Stimulated activated CD8-positive, alpha-beta memory T cell treated with anti-CD3 and anti-CD28 coated beads, Interleukin-12 subunit alpha, Interleukin-12 subunit beta, amount 100 ng/mL, for 1 hour (primary cell): Measurements from ENCODE around the gene POTEC.
"Not testable (repeated sequence)": the region's sequence is repeated elsewhere in the genome, so short reads cannot be mapped to it uniquely, and the experiment has no call there.

Experiments used
- DNase-seq: peaks from one replicate; pipeline ENCODE4 v3.0.0-alpha.2; 2020; ENCODE audit warnings: low read depth

The POTEC gene

DNA sequence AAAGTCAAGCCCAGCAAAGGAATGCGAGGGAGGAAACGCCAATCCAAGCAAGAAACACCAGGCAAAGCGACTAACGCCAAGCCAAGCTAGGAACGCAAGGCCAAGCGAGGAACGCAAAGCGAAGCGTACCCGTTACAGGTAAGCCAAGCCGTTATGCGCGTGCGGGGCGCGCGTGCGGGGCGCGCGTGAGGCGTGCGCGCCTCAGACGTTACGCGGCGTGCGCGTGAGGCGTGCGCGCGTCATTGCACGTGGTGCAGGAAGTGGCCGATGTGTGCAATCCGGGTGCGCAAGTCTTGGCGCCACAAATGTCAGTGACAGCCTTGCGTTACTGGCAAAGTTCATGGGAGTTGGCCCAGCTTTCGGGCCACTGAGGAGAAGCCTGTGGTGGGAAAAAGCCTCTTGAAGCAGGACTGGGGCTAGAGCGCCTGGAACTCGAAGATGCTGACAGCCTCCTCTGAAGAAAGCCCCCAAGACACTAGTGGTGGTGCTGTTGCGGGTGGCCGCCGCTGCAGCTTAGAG, at the start of gene POTEC:
TSS of gene POTEC (minus strand) at position 155 of the 519 bp plus-strand sequence. CDS start 454 bp downstream, outside the sequence.
- DNase-seq = not testable (repeated sequence)

DNA sequence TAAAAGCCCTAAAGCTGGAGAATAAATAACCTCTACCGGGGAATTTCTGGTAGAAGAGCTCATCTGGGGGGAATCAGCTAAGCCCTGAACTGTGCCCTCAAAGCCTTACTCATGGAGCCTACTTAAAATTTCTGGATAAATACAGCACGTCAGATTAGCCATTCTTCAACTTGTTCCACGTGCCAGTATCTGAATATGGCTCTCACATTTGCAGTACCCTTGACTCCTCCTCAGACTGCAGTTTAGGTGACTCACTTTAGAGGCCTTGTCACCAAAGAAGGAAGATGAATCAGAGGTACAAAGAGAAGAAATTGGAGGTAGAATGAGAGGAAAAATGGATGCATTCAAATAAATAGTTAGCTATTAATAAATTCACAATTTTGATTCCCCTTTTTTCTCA, 34.6 kb upstream of the POTEC start:
- no peak for DNase-seq

DNA sequence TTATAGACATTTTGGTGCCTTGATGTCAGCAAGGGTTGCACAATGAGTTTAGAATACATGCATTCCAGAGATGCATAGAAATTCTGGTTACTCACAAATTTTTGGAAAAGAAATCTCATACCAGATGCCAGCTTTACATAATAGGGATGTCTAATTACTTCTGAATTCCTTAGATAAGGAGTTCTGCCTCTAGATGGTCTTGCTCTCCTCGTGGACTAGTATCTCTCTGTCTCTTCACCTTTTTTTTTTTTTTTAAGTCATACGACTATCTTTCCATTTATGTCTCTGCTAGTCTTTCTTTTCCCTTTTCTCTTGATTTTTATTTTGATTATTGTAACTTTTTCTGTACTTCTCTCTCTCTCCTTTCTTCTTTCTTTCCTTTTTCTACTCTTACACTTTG, 16.1 kb upstream of the POTEC start:
- not testable (repeated sequence) for DNase-seq

DNA sequence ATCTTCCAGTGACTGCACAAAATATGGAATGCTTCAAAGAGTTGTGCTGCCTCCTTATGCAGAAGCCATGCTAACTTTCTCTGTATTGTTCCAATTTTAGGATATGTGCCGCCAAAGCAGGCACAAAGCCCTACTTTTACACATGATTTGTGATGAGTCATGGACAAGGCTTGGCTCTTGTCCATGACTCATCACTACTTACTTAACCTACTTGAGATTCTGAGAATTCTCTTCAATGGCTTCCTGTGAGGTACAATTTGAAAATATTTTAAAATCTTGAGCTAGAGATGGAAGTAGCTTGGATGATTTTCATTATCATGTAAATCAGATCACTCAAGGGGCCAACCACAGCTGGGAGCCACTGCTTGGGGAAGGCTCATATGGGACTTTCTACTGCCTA, 11.7 kb downstream of the POTEC start:
- DNase-seq = not testable (repeated sequence)

DNA sequence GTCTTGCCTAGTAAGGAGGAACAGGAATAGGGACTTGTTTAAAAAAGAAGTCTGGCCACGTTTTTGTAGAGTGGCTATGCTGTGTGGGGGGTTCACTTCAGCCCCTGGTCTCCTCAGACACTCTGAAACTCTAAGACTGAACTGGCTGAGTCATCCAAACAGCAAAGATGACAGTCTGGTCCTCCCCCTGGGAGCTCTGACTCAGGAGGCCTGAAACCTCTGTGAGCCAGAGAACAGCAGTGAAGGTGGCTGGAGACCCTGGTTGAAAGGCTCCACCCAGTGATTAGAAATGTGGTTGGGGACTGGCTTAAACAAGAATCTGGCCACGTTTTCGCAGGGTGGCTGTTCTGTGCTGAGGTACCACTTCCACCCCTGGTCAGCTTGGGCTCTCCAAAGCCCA, 32.7 kb downstream of the POTEC start:
- DNase-seq = not testable (repeated sequence)

DNA sequence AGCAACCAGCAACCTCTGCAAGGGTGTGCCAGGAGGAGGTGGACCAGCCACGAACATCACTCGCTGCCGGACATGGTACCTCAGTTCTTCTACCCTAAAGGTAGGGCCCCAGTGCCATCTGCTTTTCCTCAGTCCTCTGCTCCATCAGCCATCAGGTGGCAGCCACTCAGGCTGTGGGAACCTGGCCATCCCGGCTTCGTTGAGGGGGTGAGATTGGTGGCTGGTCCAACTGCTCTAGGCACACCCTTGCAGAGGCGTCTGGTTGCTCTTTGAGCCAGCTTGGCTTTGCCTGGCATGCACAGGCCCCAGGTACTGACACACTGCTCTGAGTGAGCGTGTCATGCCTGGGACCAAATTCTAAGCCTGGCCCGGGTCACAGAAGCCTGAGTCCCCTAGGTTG, 39.7 kb downstream of the POTEC start:
- DNase-seq = not testable (repeated sequence)

DNA sequence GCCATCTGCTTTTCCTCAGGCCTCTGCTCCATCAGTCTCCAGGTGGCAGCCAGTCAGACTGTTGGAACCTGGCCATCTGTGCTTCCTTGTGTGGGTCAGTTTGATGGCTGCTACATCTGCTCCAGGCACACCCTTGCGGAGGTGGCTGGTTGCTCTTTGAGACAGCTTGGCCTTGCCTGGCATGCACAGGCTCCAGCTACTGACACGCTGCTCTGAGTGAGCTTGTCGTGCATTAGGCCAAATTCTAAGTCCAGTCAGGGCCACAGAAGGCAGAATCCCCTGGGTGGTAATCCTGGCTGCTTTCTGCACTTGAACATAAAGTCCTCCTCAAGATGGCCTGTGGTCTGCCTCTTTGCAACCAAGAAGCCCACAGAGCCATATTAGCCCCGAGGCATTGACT, 41.5 kb downstream of the POTEC start:
- not testable (repeated sequence) for DNase-seq

DNA sequence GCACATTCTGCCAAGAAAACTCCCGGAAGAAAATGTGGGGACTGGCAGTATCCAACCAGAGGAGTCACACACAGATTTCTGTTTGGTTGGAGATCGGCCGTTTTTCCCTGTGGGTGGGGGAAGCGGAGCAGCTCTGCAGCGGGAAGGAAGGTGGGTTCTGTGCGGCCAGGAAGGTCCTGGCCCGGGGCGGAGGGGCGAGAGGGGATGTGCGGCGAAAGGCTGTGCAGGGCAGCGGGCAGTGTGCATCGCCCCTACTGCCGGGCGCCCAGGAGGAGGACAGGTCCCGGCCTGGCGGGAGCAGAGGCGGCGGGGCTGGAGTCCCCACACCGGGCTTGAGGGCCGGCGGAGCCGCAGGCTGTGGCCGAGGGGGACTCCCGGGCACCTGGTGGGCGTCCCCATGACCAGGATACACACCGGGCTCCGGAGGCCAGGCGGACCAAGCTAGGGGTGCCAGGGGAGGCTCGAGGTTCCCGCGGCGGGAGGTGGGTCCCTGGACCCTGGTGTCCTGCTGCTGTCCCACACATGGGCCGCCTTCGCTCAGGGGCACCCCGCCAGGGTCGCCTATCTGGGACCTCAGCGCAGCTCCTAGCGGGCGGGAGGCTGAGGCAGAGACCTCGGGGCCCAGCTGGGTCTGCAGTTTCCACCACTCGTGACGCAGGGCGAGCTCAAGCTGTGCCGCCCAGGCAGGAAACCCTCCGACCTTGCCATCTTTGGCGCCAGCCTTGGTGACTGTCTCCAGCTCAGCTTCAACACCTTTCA, 54.0 kb downstream of the POTEC start:
- not testable (repeated sequence) for DNase-seq

DNA sequence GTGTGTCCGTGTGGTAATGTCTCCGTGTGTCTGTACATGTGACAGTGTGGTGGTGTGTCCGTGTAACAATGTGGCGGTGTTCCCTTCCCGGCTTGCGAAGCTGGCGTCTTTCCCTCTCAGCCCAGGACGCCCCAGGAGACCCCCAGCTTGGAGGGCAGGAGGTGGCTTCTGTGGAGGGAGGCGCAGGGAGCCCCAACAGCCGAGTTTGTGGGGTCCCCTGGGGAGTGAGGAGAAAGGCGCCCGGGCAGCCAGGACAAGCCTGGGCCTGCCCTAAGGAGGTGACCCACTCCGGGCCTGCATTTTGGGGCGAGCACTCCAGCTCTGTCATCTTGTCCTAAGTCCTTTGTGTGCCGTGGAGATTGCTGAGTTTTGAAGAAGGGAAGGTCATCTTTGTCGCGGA, 54.6 kb downstream of the POTEC start:
- not testable (repeated sequence) for DNase-seq

DNA sequence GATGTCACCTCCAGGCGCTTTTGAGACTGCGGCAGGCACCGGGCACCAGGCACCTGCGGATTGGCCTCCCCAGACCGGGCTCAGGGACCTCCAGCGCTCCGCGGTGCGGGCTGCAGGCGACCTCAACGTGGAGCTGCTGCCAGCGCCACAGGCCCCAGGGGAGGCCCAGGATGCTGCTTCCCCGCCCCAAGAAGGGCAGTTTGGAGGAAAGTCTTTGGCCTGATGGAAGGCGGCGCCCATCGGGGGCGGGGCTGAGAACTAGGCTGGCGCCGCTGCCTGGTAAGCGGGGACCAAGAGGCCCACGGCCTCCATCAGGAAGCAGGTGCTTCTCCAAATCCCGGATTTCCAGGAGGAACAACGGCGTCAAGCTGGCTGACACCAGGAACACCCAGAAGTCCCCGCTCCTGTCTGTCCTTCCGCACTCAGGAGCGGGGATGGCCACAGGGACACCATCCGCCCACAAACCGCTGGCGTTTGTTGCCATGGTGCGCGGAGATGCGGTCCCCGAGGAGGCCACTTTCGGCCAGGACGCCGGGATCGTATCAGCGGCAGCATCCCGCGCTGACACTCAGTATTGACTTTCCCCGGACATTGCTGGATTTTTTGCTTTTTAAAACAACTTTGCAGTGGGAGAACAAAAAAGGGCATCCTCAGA, 56.3 kb downstream of the POTEC start:
- DNase-seq = not testable (repeated sequence)

DNA sequence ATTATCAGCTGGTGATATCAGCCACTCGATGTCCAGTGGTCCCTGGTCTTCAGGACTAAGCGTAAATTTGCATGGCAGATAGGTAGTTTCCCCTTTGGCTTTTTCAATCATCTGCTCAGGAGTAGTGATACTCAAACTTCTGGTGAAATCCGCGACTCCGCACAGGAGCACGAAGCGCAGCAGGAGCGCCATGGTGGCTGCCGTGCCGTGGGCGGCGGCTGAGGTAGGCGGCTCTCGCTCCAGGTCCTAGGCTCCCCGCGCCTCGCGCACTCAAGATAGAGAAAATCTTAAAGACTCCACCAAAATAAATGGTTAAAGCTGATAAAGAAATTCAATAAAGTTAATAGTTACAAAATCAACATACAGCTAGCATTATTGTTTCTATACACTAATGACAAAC, 64.3 kb downstream of the POTEC start:
- DNase-seq = not testable (repeated sequence)

DNA sequence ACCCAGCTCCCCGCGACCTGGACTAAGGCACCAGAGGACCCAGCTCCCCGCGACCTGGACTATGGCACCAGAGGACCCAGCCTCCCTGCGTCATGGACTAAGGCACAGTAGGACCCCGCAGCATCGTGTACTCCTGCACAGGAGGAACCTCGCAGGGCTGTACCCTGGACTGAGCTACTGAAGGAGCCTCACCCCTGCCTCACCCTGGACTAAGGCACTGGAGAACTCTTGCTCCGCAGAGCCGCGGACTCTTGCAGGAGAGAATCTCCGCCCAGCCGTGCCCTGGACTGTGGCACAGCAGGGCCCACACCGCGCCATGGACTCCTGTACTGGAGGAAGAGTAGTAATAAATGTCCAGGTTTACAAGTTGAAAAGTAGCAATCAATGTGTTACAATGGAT, 67.9 kb downstream of the POTEC start:
- not testable (repeated sequence) for DNase-seq

DNA sequence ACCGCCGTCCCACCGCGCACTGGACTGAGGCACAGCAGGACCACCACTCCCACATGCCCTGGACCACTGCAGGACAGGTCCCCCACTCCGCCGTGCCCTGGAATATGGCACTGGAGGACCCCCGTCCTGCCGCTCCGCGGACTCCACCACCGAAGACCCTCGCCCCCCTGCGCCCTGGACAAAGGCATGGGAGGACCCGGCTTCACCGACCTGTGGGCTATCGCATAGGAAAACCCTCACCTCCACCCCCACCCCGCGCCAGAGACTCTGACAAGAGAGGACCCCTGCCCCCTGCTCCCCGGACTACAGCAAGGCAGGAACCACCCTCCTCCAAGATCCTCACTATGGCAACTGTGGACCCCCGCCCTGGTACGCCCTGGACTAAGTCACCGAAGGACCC, 68.6 kb downstream of the POTEC start:
- DNase-seq = not testable (repeated sequence)

DNA sequence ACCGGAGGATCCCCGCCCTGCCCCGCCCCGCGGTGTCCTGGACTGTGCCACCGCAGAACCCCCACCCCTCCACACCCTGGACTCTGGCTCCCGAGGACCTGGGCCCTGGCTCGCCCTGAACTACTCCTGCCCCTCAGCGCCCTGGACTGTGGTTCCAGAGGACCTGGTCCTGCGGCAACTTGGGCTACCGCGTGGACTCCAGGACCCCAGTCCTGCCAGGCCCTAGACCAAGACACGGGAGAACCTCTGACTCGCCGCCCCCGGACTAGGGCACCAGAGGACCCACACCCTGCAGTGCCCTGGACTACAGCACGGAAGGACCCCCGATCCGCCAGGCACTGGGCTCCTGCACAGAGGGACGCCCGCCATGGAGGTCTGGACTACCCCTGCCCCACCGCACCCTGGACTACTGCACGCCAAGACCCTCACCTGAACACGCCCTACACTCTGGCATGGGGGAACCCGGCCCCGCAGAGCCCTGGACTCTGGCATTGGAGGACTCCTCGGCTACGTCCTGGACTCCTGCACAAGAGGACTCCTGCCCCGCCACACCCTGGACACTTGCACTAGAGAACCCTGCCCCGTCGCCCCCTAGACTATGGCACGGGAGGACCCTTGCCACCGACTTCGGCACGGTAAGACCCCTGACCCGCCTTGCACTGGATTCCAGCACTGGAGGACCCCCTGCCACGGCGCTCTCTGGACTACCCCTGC, 69.2 kb downstream of the POTEC start:
- DNase-seq = not testable (repeated sequence)

DNA sequence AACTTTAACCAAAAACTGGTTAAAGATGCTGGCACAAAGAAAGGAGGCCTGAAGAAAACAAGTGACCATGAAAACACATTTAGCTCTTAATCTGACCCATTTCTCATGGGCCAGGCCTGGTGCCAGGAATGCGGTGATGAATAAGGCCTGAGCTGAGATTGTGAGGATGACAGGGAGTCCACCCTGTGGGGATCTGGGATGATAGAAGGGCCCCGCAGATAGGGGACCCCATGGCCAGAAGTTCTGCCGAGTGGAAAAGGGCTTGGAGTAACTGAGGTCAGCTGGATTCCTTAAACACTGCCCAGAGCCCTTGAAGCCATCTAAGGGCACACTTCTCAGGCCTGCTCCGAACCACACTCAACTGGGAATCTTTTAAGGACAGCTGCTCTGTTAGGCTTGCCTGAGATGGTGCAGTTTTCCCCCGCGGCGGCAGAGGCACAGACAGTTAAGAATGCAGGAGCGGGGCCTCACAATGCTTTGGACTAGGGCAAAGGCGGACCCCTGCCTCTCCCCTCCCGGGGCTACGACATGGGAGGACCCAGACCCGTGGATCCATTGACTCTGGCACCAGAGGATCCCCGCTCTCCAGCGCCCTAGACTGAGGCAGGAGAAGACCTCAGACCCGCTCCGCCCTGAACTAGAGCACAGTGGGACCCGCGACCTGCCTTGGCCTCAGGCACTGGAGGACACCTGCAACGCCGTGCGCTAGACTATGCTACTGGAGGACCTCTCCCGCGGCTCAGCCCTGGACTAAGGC, 70.0 kb downstream of the POTEC start:
- DNase-seq = not testable (repeated sequence)

DNA sequence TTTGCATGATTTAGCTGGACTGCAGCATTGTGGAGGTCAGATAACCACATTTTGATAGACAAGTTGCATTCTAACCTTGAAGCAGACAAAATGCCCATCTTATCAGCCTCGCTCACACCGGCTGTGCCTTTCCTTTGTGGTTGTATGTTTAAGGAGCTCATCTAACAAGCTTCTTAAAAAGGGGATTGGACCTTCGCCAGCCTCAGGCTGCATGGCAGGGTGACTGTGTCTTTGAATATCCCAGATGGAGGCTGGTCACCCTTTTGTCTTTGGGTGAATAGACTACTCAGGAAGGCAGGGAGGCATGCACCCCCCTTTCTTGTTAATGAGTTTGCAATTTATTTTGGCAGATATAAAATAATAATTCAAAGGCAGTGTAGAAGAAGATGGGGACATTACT, 72.1 kb downstream of the POTEC start:
- not testable (repeated sequence) for DNase-seq

DNA sequence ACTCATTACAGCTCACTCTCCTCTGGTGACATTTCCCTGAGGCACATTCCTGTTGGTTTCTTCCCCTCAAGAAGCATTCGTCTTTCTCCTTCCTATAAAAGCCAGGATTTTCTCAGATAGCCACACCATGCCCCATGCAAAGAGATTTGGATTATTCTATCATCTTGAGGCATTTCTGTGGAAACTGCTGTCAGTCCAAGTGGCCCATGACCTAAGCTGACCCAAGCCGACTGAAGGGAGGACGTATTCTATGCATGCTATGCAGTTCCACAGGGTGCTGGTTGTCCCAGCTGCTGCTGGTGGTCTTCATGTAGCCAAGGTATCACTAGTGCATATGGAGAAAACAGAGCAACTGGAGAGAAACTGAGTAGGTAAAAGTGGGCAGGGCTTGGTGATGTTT, 73.0 kb downstream of the POTEC start:
- not testable (repeated sequence) for DNase-seq

DNA sequence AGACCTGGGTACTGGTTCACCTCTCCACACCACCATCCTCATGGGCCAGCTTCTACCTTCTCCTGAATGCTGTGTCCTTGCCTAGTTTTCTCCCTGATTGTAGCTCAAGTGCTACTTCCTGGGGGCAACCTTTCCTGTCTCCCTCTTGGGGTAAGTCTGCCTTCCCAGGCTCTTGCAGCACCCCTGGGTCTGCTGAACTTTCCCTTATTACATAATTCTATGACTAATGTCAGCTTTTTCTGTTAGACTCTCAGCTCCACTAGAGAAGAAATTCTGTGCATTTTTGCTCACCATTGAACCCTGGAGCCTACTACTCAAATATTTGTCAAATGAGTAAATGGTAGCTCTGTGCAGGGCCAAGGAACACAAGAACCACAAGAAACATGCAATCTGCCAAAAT, 73.4 kb downstream of the POTEC start:
- not testable (repeated sequence) for DNase-seq

DNA sequence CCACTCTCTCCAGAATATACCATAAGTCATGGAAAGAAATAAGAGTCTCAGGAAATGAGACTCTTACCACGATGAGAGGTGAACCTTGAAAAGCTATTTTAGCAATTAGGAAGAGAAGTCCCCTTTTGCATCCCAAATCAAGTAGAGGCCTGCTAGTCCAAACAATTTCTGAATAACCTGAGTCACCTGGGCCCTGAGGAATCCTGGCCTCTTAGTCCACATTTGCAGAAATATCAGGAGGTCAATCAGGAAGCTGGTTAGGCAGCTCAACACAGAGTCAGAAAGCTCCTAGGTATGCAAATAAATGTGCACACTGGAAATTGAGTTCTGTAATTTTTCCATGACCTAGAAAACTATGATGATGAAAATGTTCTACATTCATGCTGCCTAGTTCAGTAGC, 77.4 kb downstream of the POTEC start:
- DNase-seq = not testable (repeated sequence)
